ENCODE results near the gene TRIM66.

Gene TRIM66

DNA sequence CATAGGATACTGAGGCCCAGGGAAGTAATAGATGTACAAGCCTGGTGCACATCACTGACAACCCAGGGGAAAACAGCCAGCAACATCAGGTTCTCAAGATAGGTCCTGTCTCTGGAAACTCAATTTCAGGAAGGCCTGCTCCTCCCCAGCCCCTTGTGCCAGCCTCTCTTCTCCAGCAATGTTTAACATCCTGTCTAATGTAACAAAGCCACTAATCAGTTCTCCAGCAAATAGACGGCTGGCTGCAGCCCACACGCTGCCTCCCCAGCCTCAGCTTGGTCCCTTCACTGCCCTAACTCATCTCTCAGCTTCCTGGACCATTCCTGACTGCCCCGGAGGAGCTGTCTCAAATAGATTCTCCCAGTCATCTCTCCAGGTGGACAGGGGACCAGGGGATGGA lies 37.9 kb upstream of the TRIM66 start:
- no peak overlapping the region for H3K4me3 ChIP-seq (ENCODE audit: low read depth, low read length)
- DNase-seq (ENCODE audit: low read depth): no peak
- TF ChIP-seq, protein P1, sequence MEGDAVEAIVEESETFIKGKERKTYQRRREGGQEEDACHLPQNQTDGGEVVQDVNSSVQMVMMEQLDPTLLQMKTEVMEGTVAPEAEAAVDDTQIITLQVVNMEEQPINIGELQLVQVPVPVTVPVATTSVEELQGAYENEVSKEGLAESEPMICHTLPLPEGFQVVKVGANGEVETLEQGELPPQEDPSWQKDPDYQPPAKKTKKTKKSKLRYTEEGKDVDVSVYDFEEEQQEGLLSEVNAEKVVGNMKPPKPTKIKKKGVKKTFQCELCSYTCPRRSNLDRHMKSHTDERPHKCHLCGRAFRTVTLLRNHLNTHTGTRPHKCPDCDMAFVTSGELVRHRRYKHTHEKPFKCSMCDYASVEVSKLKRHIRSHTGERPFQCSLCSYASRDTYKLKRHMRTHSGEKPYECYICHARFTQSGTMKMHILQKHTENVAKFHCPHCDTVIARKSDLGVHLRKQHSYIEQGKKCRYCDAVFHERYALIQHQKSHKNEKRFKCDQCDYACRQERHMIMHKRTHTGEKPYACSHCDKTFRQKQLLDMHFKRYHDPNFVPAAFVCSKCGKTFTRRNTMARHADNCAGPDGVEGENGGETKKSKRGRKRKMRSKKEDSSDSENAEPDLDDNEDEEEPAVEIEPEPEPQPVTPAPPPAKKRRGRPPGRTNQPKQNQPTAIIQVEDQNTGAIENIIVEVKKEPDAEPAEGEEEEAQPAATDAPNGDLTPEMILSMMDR (IDR thresholded peaks at IDR 0.05; ENCODE audit: low read depth, low read length, missing control alignments): no peak

DNA sequence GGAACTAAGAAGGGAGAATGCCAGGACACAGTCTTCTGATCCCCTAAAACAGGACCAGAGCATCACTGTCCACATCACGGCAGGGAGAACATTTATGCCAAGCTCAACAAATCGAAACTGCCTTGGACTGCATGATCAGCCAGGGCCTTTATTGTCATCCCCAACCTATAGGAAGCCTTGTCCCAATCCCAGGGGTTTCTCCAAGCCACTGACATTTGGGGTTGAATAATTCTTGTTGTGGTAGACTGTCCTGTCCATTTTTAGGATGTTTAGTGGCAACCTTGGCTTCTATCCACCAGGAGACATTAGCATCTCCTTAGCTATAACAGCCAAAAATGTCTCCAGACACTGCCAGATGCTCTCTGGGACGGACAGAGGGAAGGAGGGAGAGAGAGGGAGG lies 37.3 kb upstream of the TRIM66 start:
- DNase-seq (ENCODE audit: low read depth): no peak
- TF ChIP-seq, protein P1 (IDR thresholded peaks at IDR 0.05; ENCODE audit: low read depth, low read length, missing control alignments): no peak
- no peak overlapping the region for H3K4me3 ChIP-seq (ENCODE audit: low read depth, low read length)

DNA sequence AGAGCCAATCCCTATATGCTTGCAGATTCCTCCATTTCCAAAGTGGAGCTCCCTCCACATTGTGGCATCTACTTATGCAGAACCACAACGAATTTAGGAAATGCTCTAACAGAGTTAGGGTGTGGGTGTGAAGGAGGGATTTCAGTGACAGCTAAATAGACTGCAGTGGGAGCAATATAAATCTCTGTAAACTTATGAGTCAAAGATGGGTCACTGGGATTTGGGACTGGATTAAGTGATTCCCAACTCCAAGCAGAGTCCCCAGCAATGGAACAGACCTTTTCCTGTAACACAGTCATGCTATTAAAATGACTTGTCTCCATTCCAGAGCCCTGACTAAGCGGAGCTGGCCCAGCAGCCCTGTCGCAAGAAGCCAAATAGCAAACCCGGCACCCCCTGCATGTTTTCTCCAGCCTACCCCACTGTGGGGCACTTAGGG lies 36.8 kb upstream of the TRIM66 start:
- no peak overlapping the region for H3K4me3 ChIP-seq (ENCODE audit: low read depth, low read length)
- DNase-seq (ENCODE audit: low read depth): no peak
- TF ChIP-seq, protein P1 (IDR thresholded peaks at IDR 0.05; ENCODE audit: low read depth, low read length, missing control alignments): no peak

DNA sequence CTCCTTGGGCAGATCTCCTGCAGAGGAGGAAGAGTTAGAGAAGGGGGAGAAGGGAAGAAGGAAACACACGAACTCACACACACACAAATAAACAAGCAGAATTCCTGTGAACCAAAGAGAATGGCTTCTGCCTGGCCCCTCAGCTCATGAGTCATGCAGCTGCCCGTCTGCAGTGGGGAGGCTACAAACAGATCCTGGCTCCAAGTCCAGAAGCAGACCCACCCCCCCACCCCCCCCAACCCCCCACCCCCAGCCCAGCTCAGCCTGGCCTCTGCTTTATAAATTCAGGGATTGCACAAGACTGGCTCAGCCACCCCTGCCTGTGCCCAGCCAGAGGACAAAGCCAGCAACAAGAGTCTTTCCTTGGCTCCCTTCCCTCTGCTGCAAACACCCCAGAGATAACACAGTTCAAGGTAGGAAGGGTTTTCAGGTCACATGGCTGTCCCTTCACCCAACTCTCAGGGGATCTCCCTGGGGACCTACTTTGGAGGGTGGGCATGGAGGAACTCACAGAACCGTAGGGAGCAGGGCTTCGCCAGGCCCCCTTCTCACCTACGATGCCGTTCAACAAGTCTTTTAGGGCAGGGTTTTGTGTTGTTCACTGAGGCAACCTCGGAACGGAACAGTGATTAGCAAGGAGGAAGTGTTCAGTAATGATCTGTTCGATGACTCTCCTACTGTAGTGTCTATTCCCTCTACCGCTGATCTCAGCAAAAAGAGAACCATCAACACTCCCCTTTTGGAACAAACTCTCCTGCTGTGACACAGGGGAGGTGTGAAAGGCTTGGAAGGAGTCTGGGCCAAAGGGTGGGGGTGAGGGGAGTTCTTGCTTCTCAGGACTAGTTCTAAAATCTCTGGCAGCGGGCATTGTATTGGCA lies 35.6 kb upstream of the TRIM66 start:
- H3K4me3 ChIP-seq (ENCODE audit: low read depth, low read length): no peak overlapping the region
- TF ChIP-seq, protein P1 (IDR thresholded peaks at IDR 0.05; ENCODE audit: low read depth, low read length, missing control alignments): no peak
- DNase-seq (ENCODE audit: low read depth): peak; percentile 15

DNA sequence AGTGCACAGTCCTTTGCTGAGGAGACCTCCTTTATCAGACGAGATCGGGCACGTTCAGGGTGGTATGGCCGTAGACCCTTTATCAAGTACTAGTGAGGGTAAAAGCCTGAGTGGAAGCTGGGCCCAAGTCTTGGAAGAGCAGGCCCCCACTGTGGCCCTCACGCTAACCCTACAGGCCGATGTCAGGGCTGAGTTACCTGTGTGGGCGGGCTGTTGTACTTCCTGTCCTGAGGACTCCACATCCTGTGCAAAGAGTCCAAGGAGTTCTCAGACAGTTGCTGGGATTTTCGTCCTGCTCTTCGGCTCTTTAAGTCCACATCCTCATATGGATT lies 35.0 kb upstream of the TRIM66 start:
- H3K4me3 ChIP-seq (ENCODE audit: low read depth, low read length): no peak overlapping the region
- no peak for DNase-seq (ENCODE audit: low read depth)
- TF ChIP-seq, protein P1 (IDR thresholded peaks at IDR 0.05; ENCODE audit: low read depth, low read length, missing control alignments): no peak

DNA sequence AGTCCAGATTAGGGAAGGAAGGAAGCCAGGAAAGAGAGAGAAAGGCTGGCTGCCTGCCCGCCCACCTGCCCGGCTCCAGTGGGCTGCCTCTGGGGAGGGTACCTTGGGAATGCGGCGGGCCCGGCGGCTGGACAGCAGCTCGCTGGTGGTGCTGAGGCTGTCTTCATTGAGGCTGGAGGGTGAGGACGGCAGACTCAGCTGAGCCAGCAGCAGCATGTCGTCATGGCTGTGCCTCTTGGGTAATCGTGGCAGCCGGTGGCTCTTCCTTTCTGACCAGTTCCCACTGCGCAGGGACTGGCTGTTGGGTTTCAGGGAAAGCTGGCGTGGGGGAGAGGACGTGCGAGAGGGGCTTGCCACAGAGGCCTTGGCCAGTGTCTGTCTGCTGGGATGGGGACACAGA lies 33.0 kb upstream of the TRIM66 start:
- DNase-seq (ENCODE audit: low read depth): no peak
- no peak overlapping the region for H3K4me3 ChIP-seq (ENCODE audit: low read depth, low read length)
- TF ChIP-seq, protein P1 (IDR thresholded peaks at IDR 0.05; ENCODE audit: low read depth, low read length, missing control alignments): no peak

Data from GM12864 (cell line).